ENCODE measurements around the gene HIRA.

- TF ChIP-seq YY1 (IDR thresholded peaks at IDR 0.05; ENCODE audit: low read depth) (peak; percentile 94), EP300 (IDR thresholded peaks at IDR 0.05; ENCODE audit: borderline replicate concordance) (no peak), TCF12 (IDR thresholded peaks at IDR 0.05; ENCODE audit: low read depth) (no peak; the same call in 1 of the 2 replicates), CREB1 (IDR thresholded peaks at IDR 0.05; ENCODE audit: low read depth) (peak; percentile 63), ZBTB7A (IDR thresholded peaks at IDR 0.05; ENCODE audit: low read depth) (peak; percentile 98), USF1 (IDR thresholded peaks at IDR 0.05) (peak; percentile 85), TAF1 (IDR thresholded peaks at IDR 0.05; ENCODE audit: low read depth) (peak; percentile 95), RAD21 (IDR thresholded peaks at IDR 0.05; ENCODE audit: low read depth) (no peak)
These were observed 16.0 kb upstream of the HIRA start, which contains the start of gene C22orf39 for GRCh38 chr22:19447330-19448075.

Measured in Ishikawa (cell line).